C4-2B (cell line): ENCODE results near the gene F12.

ENCODE experiments used
- CTCF ChIP-seq: fragments of 450-650 bp; conservative IDR thresholded peaks from 2 replicates; pipeline ENCODE4 v1.5.1; 2017; ENCODE audit warnings: mild to moderate bottlenecking
- ZFX ChIP-seq: fragments of 450-650 bp; IDR thresholded peaks from 2 replicates; pipeline ENCODE4 v1.6.1; 2017

- TF ChIP-seq CTCF (no peak), ZFX (no peak)
Measured at GRCh38 chr5:177427919-177428573, 18.7 kb upstream of the F12 start.
